Measurements from ENCODE around the gene DEUP1.
"Not testable (repeated sequence)": the region's sequence is repeated elsewhere in the genome, so short reads cannot be mapped to it uniquely, and the experiment has no call there.

Gene DEUP1

GRCh38 chr11:93291110-93291509, 39.4 kb upstream of the DEUP1 start:
- no peak for DNase-seq (ENCODE audit: low read depth)
- no peak overlapping the region for H3K4me3 ChIP-seq (ENCODE audit: low read depth, low read length)
- TF ChIP-seq CTCF (IDR thresholded peaks at IDR 0.05; ENCODE audit: control insufficient read depth, extremely low read depth, insufficient read depth): no peak

GRCh38 chr11:93291898-93292297, 38.6 kb upstream of the DEUP1 start:
- no peak for TF ChIP-seq CTCF (IDR thresholded peaks at IDR 0.05; ENCODE audit: control insufficient read depth, extremely low read depth, insufficient read depth)
- DNase-seq (ENCODE audit: low read depth): no peak
- no peak overlapping the region for H3K4me3 ChIP-seq (ENCODE audit: low read depth, low read length)

GRCh38 chr11:93295921-93296575, 34.5 kb upstream of the DEUP1 start:
- TF ChIP-seq CTCF (IDR thresholded peaks at IDR 0.05; ENCODE audit: control insufficient read depth, extremely low read depth, insufficient read depth): no peak
- DNase-seq (ENCODE audit: low read depth): no peak

GRCh38 chr11:93303689-93304088, 26.9 kb upstream of the DEUP1 start:
- no peak for TF ChIP-seq CTCF (IDR thresholded peaks at IDR 0.05; ENCODE audit: control insufficient read depth, extremely low read depth, insufficient read depth)
- no peak overlapping the region for H3K4me3 ChIP-seq (ENCODE audit: low read depth, low read length)
- no peak for DNase-seq (ENCODE audit: low read depth)

More at GRCh38 chr11:93295921-93296575, 34.5 kb upstream of the DEUP1 start:
- no peak overlapping the region for H3K4me3 ChIP-seq (ENCODE audit: low read depth, low read length)

GRCh38 chr11:93314399-93314798, 16.1 kb upstream of the DEUP1 start:
- DNase-seq (ENCODE audit: low read depth): not testable (repeated sequence)

GRCh38 chr11:93319224-93319839, 11.2 kb upstream of the DEUP1 start:
- no peak overlapping the region for H3K4me3 ChIP-seq (ENCODE audit: low read depth, low read length)
- TF ChIP-seq CTCF (IDR thresholded peaks at IDR 0.05; ENCODE audit: control insufficient read depth, extremely low read depth, insufficient read depth): no peak
- DNase-seq (ENCODE audit: low read depth): no peak

More at GRCh38 chr11:93314399-93314798, 16.1 kb upstream of the DEUP1 start:
- H3K4me3 ChIP-seq (ENCODE audit: low read depth, low read length): not testable (repeated sequence)

GRCh38 chr11:93320230-93320629, 10.3 kb upstream of the DEUP1 start:
- no peak for TF ChIP-seq CTCF (IDR thresholded peaks at IDR 0.05; ENCODE audit: control insufficient read depth, extremely low read depth, insufficient read depth)
- no peak for DNase-seq (ENCODE audit: low read depth)
- no peak overlapping the region for H3K4me3 ChIP-seq (ENCODE audit: low read depth, low read length)

Data from LNCaP clone FGC (cell line).